DMS53 treated with DMSO at 0.1 percent for 48 hours (cell line): ENCODE results near the gene TRUB2.
A peak's percentile ranks its signal among the peaks of the same experiment; 100 is the strongest.

Source experiments
- DNase-seq: peaks from one replicate; lab custom pipeline; 2025; ENCODE audit not compliant: unreplicated experiment; lab: John Stamatoyannopoulos, UW

Gene TRUB2, protein sequence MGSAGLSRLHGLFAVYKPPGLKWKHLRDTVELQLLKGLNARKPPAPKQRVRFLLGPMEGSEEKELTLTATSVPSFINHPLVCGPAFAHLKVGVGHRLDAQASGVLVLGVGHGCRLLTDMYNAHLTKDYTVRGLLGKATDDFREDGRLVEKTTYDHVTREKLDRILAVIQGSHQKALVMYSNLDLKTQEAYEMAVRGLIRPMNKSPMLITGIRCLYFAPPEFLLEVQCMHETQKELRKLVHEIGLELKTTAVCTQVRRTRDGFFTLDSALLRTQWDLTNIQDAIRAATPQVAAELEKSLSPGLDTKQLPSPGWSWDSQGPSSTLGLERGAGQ

GRCh38 chr9:128322404-128323211, at the start of gene TRUB2, which contains the start of gene COQ4:
Gene TRUB2 (minus strand): TSS chr9:128322447. CDS start chr9:128322408, 39 bp downstream.
Gene COQ4 (plus strand): TSS chr9:128322839. CDS start chr9:128322859, 20 bp downstream.
- DNase-seq = peak; percentile 90

- no peak for DNase-seq
These were observed 49.4 kb upstream of the TRUB2 start for GRCh38 chr9:128371630-128372117.

DNA sequence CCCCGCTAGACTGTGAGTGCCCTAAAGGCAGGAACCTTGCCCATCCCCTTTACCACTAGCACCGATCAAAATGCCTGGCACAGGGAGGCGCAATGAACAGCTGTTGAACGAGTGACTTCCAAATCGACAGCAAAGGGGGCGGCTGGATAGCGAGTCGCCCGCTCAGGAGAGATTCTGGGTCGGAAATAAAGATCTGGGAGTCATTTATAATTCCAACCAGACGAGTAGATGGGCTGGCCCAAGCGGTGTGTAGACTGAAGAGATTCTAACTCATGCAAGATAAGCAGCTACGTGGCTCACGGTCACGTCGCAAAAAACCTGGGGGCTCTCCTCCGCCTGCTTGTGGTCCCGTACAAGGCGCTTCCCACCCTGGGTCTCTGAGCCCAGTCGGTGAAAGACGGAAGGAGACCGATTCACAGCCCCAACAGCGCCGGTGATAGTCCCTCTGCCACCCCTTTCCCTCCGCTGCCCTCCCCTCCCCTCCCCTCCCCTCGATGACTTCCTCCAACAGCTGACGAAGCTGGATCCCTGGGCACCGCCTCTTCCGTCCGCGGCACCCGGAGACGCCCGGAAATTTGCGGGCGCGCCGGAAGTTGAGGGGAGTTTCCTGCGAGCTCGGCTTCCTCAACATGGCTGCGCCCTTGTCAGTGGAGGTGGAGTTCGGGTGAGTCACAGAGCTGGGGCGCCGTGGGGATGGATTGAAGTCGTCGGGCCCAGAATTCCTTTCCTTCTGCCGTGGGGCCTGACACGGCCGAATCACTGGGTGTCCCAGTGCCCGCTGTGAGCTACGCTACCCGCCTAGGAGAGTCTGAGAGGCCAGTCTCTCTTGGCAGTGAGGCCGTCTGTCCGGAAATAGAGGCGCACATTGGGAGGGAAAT, 48.7 kb upstream of the TRUB2 start, which contains the start of gene URM1:
URM1 (plus strand) TSS at position 623 of the 878 bp plus-strand sequence; CDS start at position 630, 7 bp downstream.
- peak; percentile 94 for DNase-seq

GRCh38 chr9:128370367-128370751, 48.1 kb upstream of the TRUB2 start:
- no peak for DNase-seq

DNA sequence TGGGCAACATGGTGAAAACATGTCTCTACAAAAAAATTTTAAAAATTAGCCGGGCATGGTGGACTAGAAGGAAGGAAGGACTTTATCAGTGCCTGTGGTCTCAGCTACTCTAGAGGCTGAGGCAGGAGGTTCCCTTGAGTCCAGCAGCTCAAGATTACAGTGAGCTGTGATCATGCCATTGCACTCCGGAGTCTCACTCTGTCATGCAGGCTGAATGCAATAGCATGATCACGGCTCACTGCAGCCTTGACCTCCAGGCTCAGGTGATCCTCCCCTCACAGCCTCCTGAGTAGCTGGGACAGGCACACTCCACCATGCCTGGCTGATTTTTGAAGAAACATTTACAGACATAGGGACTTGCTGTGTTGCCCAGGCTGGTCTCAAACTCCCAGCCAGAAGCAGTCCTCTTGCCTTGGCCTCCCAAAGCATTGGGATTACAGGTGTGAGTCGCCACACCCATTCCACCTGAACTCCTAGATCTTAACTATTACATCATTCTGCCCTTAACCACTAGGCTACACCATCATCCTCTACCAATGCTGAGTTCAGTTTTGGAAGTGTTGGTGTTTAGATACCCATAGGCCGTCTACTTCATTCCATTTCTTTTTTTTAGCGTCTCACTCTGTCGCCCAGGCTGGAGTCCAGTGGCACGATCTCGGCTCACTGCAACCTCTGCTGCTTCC, 46.9 kb upstream of the TRUB2 start:
- no peak for DNase-seq

- DNase-seq = no peak
These were observed 43.3 kb upstream of the TRUB2 start for GRCh38 chr9:128365525-128365924.

DNA sequence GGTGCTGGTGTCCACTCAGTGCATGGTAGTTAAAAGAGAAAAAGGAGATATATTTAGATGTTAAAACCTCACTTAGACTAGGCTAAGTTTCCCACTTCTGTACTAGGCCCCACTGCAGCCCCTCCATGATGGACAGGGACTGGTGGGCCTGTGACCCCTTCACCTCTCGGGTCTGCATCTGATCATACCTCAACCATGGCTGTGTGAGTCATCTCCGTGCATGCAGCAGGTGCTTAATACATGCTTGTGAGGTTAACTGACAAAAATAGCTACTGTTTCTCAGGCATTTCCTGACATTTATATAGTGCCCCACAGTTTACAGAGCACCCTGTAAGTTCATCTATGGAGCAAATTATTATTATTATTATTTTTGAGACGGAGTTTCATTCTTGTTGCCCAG, 40.5 kb upstream of the TRUB2 start:
- DNase-seq = no peak

GRCh38 chr9:128361986-128362646, 39.9 kb upstream of the TRUB2 start:
- DNase-seq = peak; percentile 81

GRCh38 chr9:128361296-128361985, 39.2 kb upstream of the TRUB2 start:
- no peak for DNase-seq

DNA sequence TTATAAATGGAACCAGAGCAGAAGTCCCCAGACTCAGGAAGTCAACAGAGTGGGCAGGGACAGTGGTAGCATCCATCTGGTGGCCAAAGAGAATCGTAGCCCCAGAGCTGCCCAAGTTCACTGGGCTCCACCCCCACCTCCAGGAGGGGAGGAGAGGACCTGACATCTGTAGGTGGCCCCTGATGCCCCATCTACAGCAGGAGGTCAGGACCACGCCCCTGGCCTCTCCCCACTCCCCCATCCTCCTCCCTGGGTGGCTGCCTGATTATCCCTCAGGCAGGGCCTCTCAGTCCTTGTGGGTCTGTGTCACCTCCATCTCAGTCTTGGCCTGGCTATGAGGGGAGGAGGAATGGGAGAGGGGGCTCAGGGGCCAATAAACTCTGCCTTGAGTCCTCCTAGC, 38.6 kb upstream of the TRUB2 start:
- no peak for DNase-seq

DNA sequence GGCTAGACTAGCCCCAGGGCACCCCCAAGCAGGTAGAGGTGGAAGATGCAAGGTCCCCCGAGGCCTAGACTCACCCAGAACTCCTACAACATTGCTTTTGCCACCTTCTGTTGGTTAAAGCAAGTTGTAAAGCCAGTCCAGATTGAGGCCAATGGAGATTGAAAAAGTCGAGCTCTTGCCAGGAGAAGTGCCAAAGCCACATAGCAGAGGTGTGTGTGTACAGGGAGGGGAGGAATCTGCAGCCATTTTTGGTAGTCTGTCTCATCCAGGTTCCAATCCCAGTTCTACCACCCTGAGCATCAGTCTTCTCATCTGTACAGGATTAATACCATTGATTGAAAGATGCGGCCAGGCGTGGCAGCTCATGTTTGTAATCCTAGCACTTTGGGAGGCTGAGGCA, 36.6 kb upstream of the TRUB2 start:
- DNase-seq = no peak

GRCh38 chr9:128358090-128358489, 35.8 kb upstream of the TRUB2 start:
- DNase-seq = no peak

DNA sequence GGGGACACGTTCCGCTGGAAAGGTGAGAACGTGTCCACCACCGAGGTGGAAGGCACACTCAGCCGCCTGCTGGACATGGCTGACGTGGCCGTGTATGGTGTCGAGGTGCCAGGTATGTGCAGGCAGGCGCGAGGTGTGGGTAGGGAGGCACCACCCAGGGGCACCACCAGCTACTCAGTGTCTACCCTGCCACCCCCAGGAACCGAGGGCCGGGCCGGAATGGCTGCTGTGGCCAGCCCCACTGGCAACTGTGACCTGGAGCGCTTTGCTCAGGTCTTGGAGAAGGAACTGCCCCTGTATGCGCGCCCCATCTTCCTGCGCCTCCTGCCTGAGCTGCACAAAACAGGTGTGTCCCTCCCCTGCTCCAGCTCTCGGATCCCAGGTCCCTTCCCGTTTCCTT, 33.2 kb upstream of the TRUB2 start:
- DNase-seq = no peak

- DNase-seq = no peak
These were observed 27.5 kb upstream of the TRUB2 start for GRCh38 chr9:128349772-128350171.

GRCh38 chr9:128349125-128349524, 26.9 kb upstream of the TRUB2 start:
- no peak for DNase-seq

DNA sequence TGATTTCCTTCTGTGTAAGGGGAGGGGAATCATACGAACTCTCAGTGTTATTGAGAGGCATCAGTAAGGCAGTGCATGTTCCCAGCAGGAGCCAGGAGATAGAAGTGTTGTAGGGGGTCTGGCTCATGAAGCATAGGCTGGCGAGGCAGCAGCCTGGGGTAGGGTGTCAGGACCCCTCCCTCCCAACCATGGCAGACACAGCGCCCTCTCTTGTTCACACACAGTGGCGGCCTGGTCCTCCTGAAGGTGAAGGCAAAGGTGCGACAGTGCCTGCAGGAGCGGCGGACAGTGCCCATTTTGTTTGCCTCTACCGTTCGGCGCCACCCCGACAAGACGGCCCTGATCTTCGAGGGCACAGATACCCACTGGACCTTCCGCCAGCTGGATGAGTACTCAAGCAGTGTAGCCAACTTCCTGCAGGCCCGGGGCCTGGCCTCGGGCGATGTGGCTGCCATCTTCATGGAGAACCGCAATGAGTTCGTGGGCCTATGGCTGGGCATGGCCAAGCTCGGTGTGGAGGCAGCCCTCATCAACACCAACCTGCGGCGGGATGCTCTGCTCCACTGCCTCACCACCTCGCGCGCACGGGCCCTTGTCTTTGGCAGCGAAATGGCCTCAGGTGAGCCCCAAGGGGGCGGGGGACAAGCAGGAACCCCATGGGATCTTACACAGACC, 22.8 kb upstream of the TRUB2 start:
- no peak for DNase-seq

- DNase-seq = no peak
These were observed 21.6 kb upstream of the TRUB2 start for GRCh38 chr9:128343855-128344254.

DNA sequence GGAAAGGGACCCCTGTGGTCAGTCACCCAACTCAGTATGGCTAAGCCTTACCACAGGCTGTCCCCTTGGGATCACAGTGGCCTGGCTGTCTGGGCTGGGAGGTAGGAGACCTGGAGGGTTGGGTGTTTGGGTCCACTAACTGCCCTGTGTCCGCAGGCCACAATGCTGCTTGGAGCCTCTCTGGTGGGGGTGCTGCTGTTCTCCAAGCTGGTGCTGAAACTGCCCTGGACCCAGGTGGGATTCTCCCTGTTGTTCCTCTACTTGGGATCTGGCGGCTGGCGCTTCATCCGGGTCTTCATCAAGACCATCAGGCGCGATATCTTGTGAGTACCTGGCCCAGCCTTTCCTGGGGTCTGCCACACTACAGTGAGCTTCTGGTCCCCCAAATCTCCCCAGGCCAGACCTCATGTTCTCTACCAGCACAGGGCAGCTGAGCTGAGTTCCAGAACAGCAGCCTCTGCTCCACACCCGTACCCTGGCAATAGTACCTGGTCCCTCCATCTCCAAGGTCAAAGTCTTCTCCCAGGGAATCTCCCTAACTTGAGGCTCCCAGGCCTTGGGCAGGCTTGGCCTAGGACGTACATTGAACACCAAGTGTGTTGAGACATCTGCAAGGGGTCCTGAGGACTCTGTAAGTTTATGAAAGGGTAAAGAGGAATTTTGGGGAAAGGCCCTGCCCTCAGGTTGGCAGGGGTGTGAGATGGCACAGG, 20.9 kb upstream of the TRUB2 start:
- no peak for DNase-seq
